ENCODE results near the gene RAB23. TPM values are rescaled to one million over a fixed set of nuclear protein-coding genes. Genes with fewer than 3 reads are reported as not detected.

RAB23 gene
- total RNA-seq, 1 experiment from 2014 or later: 18.1 TPM

DNA sequence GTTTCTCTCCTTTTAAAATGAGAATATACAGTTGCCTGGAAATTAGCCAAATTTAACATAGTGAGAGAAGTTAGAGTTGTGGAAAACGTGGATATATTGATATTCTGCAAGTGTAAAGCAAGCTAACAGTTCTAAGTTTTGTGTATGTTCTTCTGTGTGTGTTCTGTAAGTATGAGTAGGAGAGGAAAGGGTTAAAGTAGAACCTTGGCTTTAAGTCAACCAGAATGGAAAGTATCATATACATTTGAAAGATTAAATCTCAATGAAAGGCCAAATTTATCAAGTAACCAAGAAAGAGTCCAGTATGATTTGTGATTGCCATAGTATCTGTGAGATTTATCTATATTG, 80.0 kb downstream of the RAB23 start:
- Mint-ChIP-seq H3K27ac (no peak overlapping the region), H3K4me3 (no peak overlapping the region), H3K9me3 (no peaks in the 10 kb centered on the region), H3K27me3 (ENCODE audit: low read depth) (no peaks in the 10 kb centered on the region), H3K4me1 (no peaks in the 10 kb centered on the region), H3K36me3 (ENCODE audit: insufficient read depth in 1 of 3, low read depth in 3 of 3) (peaks cover 7 to 31% (median 30%) of the 10 kb centered on the region in 3 experiments; a peak in 6 of 7 replicates)
- no peak overlapping the region for H3K27ac ChIP-seq (ENCODE audit: insufficient read length, low read depth, low read length)
- TF ChIP-seq, protein P1, sequence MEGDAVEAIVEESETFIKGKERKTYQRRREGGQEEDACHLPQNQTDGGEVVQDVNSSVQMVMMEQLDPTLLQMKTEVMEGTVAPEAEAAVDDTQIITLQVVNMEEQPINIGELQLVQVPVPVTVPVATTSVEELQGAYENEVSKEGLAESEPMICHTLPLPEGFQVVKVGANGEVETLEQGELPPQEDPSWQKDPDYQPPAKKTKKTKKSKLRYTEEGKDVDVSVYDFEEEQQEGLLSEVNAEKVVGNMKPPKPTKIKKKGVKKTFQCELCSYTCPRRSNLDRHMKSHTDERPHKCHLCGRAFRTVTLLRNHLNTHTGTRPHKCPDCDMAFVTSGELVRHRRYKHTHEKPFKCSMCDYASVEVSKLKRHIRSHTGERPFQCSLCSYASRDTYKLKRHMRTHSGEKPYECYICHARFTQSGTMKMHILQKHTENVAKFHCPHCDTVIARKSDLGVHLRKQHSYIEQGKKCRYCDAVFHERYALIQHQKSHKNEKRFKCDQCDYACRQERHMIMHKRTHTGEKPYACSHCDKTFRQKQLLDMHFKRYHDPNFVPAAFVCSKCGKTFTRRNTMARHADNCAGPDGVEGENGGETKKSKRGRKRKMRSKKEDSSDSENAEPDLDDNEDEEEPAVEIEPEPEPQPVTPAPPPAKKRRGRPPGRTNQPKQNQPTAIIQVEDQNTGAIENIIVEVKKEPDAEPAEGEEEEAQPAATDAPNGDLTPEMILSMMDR (conservative IDR thresholded peaks at IDR 0.05): no peak
- no peaks in the 10 kb centered on the region for H3K4me1 ChIP-seq (ENCODE audit: insufficient read depth, low read length)
- DNase-seq: no peak
- 100% methylated on average over 1 of the region's 1 CpG for WGBS (ENCODE audit: extremely low coverage, insufficient read length, low lambda C conversion rate)
- no peak overlapping the region for H3K4me2 ChIP-seq (ENCODE audit: insufficient read depth, insufficient read length, low read length)
- no peaks in the 10 kb centered on the region for H3K27me3 ChIP-seq (ENCODE audit: insufficient read depth, low read length)
- no peak overlapping the region for H3K18ac ChIP-seq (ENCODE audit: insufficient read length, low read depth, low read length)
- no peak overlapping the region for H2BK15ac ChIP-seq (ENCODE audit: low read depth, low read length)
- H3K14ac ChIP-seq (ENCODE audit: insufficient read depth, low read length): no peak overlapping the region
- no peak overlapping the region for H3K4ac ChIP-seq (ENCODE audit: low read depth, low read length)
- no peak overlapping the region for H2BK12ac ChIP-seq (ENCODE audit: insufficient read length, low read depth, low read length)
- no peak overlapping the region for H4K5ac ChIP-seq (ENCODE audit: insufficient read length, low read depth, low read length)
- no peaks in the 10 kb centered on the region for H3K79me1 ChIP-seq (ENCODE audit: insufficient read depth, low read depth, low read length, poor library complexity, severe bottlenecking)
- H3K9ac ChIP-seq (ENCODE audit: extremely low read depth, insufficient read length, low read length): no peak overlapping the region
- no peaks in the 10 kb centered on the region for H3K23me2 ChIP-seq (ENCODE audit: insufficient read length, low read depth, low read length, poor library complexity, severe bottlenecking)
- no peak overlapping the region for H2AFZ ChIP-seq (ENCODE audit: low read length)
- no peak overlapping the region for H4K8ac ChIP-seq (replicated peaks; ENCODE audit: insufficient read length, low read depth, low read length)
- H2BK20ac ChIP-seq (ENCODE audit: low read depth, low read length, poor library complexity, severe bottlenecking): no peak overlapping the region
- no peaks in the 10 kb centered on the region for H3K9me3 ChIP-seq (ENCODE audit: control insufficient read depth, low read depth, low read length)
- no peak overlapping the region for H2AK5ac ChIP-seq (ENCODE audit: insufficient read length, low read length)
- H4K20me1 ChIP-seq (ENCODE audit: control insufficient read depth, insufficient read depth, insufficient read length): no peaks in the 10 kb centered on the region
- H2BK120ac ChIP-seq (ENCODE audit: low read depth, low read length, poor library complexity, severe bottlenecking): no peak overlapping the region
- no peaks in the 10 kb centered on the region; the same call in 1 of the 2 replicates for H3K79me2 ChIP-seq (ENCODE audit: insufficient read depth, low read length)
- H4K91ac ChIP-seq (ENCODE audit: insufficient read length, low read depth, low read length): no peak overlapping the region
- no peak overlapping the region for H3T11ph ChIP-seq (ENCODE audit: low read length)
- H2BK5ac ChIP-seq (ENCODE audit: insufficient read length, low read length): no peak overlapping the region
- H3K56ac ChIP-seq (ENCODE audit: insufficient read length, low read depth, low read length): no peak overlapping the region
- no peak overlapping the region for H3K23ac ChIP-seq (ENCODE audit: insufficient read length, low read depth, low read length)
